Tibial nerve (tissue), 3 donors: ENCODE data around the gene CGREF1.

Experiments
- POLR2A ChIP-seq, 2 donors: fragments of 450-650 bp; IDR thresholded peaks; one replicate each; pipeline ENCODE4 v1.6.1; 2017; ENCODE audit warnings: antibody characterized with exemption in 2 of 2, mild to moderate bottlenecking in 2 of 2, moderate library complexity in 2 of 2
- TF ChIP-seq, protein P1 (sequence below), 5 experiments: fragments of 200-600 bp in 3 of 5; fragments of 450-650 bp in 2 of 5; sonication (generic) in 3 of 5; IDR thresholded peaks; one replicate each; pipeline ENCODE4 v1.5.1; 2016 to 2019; ENCODE audit warnings: antibody characterized with exemption in 5 of 5, mild to moderate bottlenecking in 3 of 5, moderate library complexity in 2 of 5

DNA sequence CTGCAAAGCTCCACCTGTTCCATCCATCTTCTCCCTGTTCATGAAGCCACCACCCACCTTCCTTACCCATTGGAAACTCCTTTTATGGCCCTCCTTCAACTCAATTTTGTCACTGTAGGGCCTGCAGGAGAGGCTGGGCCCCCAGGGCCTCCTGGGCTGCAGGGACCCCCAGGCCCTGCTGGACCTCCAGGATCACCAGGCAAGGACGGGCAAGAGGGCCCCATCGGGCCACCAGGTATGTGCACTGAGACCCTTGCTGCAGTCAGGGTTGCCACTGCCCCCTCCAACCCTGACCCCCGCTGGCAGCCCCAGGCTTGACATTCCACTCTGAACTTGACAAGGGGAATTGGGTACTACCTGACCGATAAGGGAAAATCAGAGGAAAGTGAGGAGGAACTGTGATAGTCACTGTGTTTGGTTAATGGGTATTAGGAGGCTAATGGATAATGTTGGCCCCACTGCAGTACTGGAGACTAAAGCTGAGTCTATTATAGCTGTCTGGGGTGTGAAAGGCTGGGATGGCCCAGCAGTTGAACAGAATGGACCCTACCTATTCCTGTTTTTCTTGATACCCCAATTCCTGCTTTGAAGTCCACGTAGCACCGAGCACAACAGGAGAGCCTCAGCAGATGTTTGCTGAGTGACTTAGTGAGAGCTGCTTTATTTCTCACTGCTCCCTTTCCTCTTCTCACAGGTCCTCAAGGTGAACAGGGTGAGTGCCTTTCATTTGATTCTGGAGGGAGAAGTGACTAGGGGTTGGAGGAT lies 34.4 kb downstream of the CGREF1 start:
- no peak for TF ChIP-seq POLR2A (IDR thresholded peaks at IDR 0.05)
- TF ChIP-seq, protein P1, sequence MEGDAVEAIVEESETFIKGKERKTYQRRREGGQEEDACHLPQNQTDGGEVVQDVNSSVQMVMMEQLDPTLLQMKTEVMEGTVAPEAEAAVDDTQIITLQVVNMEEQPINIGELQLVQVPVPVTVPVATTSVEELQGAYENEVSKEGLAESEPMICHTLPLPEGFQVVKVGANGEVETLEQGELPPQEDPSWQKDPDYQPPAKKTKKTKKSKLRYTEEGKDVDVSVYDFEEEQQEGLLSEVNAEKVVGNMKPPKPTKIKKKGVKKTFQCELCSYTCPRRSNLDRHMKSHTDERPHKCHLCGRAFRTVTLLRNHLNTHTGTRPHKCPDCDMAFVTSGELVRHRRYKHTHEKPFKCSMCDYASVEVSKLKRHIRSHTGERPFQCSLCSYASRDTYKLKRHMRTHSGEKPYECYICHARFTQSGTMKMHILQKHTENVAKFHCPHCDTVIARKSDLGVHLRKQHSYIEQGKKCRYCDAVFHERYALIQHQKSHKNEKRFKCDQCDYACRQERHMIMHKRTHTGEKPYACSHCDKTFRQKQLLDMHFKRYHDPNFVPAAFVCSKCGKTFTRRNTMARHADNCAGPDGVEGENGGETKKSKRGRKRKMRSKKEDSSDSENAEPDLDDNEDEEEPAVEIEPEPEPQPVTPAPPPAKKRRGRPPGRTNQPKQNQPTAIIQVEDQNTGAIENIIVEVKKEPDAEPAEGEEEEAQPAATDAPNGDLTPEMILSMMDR (IDR thresholded peaks at IDR 0.05) = no peak
